Umbilical cord (tissue), 2 donors: Measurements from ENCODE around the gene PML. TPM values are rescaled to one million over a fixed set of nuclear protein-coding genes. Genes with fewer than 3 reads are reported as not detected.

Source experiments
- DNase-seq: peaks from one replicate; pipeline ENCODE4 v3.0.0-alpha.2; 2015; ENCODE audit warnings: low spot score
- total RNA-seq: library from RNA; depleted of rRNA; stranded (reverse); fragments of >200 nt; gene quantifications from one replicate; pipeline ENCODE4 v1.2.3, GENCODE V29; 2014; ENCODE audit warnings: low replicate concordance; ENCODE audit not compliant: insufficient read depth

The PML gene, protein sequence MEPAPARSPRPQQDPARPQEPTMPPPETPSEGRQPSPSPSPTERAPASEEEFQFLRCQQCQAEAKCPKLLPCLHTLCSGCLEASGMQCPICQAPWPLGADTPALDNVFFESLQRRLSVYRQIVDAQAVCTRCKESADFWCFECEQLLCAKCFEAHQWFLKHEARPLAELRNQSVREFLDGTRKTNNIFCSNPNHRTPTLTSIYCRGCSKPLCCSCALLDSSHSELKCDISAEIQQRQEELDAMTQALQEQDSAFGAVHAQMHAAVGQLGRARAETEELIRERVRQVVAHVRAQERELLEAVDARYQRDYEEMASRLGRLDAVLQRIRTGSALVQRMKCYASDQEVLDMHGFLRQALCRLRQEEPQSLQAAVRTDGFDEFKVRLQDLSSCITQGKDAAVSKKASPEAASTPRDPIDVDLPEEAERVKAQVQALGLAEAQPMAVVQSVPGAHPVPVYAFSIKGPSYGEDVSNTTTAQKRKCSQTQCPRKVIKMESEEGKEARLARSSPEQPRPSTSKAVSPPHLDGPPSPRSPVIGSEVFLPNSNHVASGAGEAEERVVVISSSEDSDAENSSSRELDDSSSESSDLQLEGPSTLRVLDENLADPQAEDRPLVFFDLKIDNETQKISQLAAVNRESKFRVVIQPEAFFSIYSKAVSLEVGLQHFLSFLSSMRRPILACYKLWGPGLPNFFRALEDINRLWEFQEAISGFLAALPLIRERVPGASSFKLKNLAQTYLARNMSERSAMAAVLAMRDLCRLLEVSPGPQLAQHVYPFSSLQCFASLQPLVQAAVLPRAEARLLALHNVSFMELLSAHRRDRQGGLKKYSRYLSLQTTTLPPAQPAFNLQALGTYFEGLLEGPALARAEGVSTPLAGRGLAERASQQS
- total RNA-seq, result 20.9 TPM

GRCh38 chr15:73994413-73994883, at the start of gene PML:
Gene PML (plus strand): TSS chr15:73994716. CDS start chr15:73994813, 97 bp downstream.
- peak; percentile 99 for DNase-seq

DNA sequence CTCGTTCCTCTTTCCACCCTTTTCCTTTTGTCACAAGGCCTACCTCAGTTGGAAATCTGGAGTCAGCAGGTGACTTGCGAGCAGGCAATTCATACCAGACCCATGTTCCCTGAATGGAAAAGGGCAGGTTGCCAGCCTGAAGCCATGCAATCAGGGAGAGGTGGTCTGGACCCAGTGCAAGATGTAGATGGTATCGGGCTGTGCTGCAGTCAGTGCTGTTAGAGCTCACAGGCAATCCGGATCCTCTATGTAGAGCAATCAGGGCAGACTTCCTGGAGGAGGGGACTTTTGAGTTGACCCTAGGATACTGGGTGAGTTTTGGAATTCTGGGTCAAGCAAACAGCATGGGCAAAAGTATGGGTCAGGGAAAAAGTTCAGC, 49.4 kb upstream of the PML start:
- no peak for DNase-seq

DNA sequence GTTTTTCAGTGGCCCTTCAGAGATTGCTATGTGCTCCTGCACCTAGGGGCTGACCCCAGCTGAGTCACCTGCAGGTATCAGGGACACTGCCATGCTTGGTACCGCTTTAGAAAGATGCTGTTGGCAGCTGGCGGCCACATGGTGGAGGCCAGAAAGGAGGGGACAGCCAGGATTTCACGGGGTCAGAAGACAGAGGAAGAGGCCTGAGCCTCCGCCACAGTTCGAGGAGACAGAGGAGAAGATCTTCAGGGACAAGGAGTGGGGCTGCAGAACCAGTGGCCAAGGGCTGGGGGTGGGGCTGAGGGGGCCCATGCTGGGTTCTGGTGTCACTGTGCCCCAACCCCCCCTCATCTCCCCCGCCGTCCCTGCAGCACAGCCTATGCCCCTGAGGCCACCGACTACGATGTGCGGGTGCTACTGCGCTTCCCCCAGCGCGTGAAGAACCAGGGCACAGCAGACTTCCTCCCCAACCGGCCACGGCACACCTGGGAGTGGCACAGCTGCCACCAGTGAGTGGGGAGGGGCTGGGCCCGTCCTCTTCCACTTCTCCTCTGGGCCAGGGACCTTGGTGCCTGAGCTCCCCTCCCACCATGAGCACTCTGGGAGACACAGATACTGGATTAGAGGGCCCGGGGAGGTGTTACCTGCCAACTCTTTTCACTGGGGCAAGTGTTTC, 48.3 kb upstream of the PML start:
- DNase-seq, result no peak

DNA sequence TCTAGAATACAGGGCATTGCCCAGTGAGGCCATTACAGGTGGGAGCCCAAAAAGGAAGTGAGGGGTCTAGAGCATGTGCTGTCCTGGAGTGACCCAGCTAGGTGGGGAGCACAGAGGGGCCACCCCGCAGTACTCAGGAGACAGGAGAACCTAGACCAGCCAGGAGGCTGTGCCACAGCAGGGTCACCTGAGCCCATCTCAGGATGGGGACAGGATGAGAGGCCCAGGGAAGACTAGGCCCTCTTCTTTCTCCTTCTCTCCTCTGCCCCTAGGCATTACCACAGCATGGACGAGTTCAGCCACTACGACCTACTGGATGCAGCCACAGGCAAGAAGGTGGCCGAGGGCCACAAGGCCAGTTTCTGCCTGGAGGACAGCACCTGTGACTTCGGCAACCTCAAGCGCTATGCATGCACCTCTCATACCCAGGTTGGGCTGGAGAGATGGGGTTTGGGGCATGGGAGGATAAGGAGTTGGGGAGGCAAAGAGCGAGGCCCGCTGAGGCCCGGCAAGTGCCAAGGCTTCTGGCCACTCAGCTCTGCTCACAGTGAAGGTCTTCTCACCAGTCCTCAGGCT, 47.6 kb upstream of the PML start:
- DNase-seq, result no peak

DNA sequence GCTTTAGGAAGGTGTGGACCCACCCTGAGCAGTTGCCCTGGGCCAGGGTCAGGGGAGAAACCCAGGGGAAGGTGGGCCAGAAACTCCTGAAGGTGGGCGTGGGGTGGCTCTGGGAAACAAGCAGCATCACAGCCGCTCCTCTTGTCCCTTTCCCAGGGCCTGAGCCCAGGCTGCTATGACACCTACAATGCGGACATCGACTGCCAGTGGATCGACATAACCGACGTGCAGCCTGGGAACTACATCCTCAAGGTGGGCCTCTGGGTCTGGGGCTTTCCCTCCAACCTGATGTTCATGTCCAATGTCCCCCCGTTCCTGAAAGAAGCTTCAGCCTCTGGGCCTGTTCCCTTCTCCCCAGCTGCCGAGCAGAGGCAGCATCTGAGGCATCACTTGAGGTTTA, 46.9 kb upstream of the PML start:
- no peak for DNase-seq

- no peak for DNase-seq
These were observed 46.1 kb upstream of the PML start for GRCh38 chr15:73948396-73948795.

DNA sequence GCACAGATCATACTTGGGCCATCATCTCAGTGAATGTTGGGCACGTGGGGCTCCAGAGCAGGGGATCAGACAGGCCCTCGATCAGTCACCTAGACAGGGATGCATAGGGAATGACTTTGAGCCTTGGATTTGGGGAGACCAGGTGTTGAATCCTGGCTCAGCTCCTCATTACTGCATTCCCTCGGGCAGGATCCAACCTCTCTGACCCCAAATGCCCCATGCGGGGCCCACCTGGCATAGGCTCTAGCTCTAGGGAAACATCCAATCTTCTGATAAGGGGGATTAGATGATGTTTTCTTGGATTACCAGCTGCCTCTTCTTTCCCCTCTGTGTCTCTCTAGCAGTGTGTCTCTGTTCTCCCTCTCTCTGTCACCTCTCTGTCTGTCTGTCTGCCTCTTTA, 45.5 kb upstream of the PML start:
- DNase-seq, result no peak

DNA sequence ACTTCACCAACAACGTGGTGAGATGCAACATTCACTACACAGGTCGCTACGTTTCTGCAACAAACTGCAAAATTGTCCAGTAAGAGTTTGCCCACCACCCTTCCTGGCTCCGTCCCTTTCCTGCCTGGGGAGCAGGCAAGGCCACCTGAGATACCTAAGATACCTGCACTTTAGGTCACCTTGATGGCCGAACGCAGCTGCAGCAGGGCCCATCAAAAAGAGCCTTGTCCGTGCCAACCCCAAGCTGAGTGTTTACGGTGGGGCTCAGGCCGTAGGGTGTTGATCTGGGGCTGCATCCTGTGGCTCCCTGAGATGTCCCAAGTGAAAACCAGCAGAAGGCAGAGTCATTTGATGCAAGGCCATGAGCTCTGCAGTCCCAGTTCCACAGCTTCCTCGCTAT, 45.0 kb upstream of the PML start:
- DNase-seq, result no peak

- DNase-seq, result no peak
These were observed 44.1 kb upstream of the PML start for GRCh38 chr15:73950479-73950830.

DNA sequence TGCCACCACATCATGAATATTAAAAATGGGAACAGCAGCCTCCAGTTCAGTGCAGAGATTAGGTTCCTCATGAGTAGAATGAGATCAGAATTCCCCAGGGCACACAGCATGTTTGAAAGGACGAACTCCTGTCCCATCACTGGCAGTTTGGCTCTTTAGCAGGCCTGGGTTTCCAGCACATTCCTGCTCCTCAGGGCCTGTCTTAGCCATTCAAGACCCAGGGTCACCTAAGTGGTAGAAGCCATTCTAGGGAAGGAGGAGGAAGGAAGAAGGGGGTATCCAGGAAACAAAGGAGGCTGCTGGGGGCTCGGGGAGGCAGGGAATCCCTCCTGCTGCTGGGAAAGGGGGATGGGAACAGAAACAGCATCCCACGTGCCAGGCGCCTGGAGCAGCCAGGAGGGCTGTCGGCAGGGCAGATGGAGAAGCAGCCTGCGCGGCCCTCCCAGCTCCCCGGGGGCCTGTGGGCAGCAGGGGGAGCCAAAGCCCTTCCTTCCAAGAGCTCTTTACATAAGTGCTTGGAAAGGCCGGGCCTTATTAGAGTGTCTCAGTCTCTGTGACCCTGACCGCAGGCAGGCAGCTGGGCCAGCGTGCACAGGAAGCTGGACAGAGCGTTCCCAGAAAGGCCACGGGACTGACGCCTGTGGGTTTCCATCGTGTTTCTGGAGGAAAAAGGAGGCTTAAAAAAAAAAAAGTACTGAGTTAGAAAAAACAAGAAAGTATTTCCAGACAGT, 43.5 kb upstream of the PML start:
- DNase-seq, result peak; percentile 97

DNA sequence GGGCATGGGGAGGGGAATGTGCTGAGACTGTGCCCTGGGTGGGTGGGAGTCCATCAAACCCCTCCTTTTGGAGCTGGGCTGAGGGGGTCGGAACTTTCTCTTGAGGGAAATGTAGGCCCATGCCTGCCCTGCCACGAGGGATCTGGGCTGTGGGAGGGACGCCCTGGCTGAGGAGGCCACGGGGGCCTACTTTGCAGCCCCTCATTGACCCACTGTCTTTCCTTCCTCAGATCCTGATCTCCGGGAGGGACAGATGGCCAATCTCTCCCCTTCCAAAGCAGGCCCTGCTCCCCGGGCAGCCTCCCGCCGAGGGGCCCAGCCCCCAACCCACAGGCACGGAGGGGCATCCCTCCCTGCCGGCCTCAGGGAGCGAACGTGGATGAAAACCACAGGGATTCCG, 42.9 kb upstream of the PML start:
- no peak for DNase-seq

DNA sequence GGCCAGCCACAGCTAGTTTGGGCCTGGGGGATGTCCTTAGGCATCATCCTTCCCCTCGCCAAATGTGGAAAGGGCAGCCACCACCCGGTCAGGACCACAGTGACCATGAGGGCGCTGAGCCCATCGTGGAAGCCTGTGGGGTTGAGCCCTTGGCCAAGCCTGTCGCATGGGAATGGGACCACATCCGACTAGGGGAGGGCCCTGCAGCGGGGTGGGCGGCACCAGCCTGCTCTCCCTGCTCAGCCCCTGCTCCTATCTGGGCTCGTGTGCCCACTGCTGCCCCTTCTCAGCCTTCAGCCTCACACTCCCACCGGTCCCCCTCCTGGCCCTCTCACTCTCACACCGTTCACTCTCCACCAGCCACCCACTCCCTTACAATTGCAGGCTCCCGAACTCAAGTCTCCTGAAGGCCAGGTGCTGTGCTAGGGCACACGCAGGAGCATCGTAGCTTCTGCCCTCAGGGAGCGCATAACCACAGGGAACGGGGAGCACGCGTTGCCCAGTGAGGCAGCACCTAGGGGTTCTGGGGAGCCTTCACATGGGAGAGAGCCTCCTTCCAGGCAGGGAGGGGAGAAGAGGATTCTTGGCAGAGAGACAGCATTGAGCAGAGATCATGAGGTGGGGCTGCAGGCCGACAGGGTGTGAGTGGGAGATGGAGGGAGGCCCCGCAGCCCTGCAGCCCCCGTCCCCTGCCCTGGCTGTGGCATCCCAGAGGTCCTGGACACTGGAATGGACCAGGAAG, 42.2 kb upstream of the PML start:
- DNase-seq, result no peak

GRCh38 chr15:73952913-73953750, 41.4 kb upstream of the PML start:
- DNase-seq, result no peak

DNA sequence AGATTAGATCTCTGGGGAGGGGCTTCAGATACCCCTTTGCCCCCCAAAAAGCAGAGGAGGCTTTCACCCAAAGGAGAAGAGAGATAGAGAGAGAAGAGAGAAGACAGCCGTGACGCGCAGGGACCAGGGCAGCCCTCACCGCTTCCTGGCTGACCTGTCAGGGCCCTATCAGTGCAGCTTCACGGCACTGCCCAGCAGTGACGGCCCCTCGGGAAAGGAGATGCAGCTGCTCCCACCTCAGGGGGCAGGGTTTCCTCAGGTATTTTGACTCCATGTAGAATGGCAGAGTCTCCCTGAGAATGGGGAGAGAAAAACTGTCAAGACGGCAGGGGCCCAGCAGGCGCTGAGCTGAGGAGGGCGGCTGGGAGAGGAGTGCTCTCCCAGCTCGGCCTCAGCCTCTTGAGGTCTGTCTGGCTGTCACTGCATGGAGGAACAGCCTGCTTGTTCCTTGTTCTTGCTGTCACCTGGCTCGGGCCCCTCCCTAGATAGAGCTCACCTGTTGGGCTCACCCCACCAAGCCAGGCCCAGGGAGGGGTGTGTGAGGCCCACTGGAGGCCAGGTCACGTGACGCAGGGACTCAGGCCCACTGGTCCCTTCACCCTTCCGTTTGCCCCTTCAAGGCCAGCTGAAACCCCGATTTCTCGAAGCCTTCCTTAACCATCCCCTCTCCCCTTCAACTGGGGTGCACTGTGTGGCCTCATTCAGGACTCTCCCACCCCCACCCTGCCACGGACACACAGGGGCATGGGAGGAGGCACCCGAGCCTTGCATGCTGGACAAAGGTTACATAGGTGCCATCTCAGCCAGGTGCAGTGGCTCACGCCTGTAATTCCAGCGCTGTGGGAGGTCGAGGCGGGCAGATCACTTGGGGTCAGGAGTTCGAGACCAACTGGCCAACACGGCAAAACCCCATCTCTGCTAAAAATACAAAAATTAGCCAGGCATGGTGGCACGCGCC, 40.0 kb upstream of the PML start:
- DNase-seq, result no peak

- no peak for DNase-seq
These were observed 39.2 kb upstream of the PML start for GRCh38 chr15:73955326-73955725.

DNA sequence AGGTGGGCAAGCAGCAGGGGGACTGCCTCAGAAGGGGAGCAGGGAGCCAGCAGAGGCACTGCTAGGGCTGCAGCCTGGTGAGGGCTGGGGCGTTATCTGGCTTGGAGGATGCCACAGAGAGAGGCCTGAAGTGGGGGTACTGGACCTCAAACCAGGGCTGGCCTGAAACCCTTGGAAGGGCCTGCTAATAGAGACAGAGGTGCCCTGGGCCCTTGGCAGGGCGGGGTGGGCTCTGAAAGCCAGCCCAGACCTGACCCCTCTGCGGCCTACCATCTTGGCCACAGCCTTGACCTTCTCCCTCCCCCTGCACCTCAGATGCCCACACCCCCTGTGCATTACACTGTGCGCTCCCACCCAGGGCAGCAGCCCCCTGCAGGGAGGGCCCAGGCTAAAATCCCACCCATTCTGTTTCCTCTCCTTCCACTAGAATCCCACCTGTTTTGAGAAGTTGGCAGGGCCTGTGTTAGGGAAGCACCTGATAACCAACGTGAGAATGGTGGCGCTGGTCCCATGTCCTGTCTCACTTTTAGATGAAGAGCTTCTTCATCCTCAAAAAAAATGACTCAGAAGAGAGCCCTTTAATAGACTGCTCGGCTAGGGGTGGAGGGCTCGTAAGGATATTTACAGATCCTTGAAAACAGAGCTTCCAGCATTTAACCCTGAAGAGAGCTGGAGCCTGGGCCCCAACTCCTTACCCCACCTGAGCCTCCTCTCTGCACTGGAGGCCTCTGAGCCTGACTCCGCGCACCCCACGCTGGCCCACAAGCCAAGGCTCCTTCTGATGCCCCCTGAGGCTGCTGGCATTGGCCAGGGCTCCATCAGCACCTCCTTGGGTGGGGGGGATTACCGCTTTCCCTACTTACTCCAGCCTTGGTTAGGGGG, 38.4 kb upstream of the PML start:
- no peak for DNase-seq

DNA sequence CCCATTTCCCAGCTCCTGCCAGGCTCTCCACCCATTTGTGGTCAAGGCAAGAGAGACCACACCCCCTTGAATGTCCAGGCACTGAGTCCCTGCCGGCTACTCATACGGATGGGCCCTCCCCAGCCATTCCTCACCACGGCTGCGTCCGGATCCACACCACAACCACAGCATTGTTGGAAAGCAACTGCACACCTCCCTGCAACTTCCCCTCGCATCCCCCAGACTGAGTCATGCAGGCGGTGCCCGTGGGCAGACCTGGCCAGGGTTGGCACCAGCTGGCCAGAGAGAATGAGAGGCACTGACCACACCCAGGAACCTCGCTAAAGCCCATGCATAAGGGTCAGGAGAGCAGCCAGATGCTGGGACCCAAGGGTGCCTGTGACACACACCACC, 37.8 kb upstream of the PML start:
- peak; percentile 52 for DNase-seq
